ENCODE results near the gene CSF2RB. TPM values are rescaled to one million over a fixed set of nuclear protein-coding genes. Genes with fewer than 3 reads are reported as not detected.

The CSF2RB gene
- total RNA-seq, result 1.3 and 4.5 TPM in 2 replicates

DNA sequence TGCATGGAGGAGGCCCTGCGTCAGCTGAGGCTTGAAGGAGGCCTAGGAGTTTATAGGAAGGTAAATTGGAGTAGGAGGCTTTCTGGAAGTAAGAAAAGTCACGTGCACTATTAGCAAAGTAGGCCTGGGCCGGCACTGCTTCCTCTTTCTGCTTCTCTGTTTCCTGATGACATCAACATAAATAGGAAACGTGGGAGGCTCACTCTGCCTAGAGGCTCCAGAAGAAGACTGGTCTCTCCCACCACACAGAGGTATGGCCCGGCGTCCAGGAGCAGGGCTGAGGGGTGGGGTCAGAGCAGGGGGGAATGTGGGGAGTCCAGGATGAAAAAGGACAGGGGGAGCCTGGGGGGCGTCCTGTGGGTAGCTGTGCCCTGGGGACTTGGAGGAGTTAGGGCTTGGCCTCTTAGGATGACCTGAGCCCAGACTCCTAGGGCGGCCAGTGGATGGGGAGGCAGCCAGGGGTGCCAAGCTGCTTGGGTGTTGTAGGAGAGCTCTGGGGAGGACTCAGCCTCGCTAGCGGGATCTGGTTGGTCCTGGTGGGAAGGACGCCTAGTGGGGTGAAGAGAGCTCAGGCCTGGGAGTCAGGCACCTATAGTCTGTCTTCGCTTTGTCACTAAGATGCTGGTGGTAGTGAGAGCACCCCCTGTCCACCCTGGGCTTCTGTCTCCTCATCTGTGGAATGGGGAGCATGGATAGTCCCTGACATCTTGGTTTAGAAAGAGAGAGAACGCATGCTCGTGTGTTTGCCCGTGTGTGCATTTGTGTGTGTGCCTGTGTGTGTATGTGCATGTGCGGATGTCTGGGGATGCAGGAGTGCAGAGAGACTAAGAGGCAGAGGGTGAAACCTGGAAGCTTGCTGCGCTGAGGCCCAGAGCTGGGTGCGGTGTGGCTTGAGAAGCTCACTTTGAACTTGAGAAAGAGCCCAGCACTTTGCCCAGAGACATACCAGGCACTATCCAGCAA, at the start of gene CSF2RB:
CSF2RB (plus strand) TSS at position 202 of the 963 bp plus-strand sequence. CDS start 8,580 bp downstream, outside the sequence.

Other genes with a start within 250 kb of the CSF2RB start
- not detected in 2 replicates for gene CACNG2, start 209.9 kb upstream of the CSF2RB start, total RNA-seq
- 19.6 and 19.7 TPM in 2 replicates for gene IFT27, start 137.5 kb upstream of the CSF2RB start, total RNA-seq
- not detected in 2 replicates for gene PVALB, start 96.6 kb upstream of the CSF2RB start, total RNA-seq
- gene NCF4, start 52.6 kb upstream of the CSF2RB start, total RNA-seq, result under 0.01 TPM in 1 of 2 replicates, not detected in the other
- gene TST, start 105.8 kb downstream of the CSF2RB start, total RNA-seq, result 35.2 and 47.0 TPM in 2 replicates
- 60.9 and 62.7 TPM in 2 replicates for gene MPST, start 106.1 kb downstream of the CSF2RB start, total RNA-seq
- 20.0 and 35.7 TPM in 2 replicates for gene KCTD17, start 138.1 kb downstream of the CSF2RB start, total RNA-seq
- gene TMPRSS6, start 196.1 kb downstream of the CSF2RB start, total RNA-seq, result not detected in 2 replicates
- gene IL2RB, start 236.3 kb downstream of the CSF2RB start, total RNA-seq, result not detected in 2 replicates